OCI-LY3 (cell line): ENCODE results near the gene CELF2.

ENCODE experiments used
- EZH2phosphoT487 ChIP-seq: fragments of 200-600 bp; shearing (Covaris generic); IDR thresholded peaks from 2 replicates; pipeline ENCODE4 v1.6.1; 2018; ENCODE audit warnings: antibody characterized with exemption, mixed run types, low read depth
- TF ChIP-seq, protein P1 (sequence below): fragments of 200-600, 300-600 bp; sonication (generic); IDR thresholded peaks from 2 replicates; pipeline ENCODE4 v1.5.1; 2014; ENCODE audit warnings: antibody characterized with exemption, low read length, low read depth

DNA sequence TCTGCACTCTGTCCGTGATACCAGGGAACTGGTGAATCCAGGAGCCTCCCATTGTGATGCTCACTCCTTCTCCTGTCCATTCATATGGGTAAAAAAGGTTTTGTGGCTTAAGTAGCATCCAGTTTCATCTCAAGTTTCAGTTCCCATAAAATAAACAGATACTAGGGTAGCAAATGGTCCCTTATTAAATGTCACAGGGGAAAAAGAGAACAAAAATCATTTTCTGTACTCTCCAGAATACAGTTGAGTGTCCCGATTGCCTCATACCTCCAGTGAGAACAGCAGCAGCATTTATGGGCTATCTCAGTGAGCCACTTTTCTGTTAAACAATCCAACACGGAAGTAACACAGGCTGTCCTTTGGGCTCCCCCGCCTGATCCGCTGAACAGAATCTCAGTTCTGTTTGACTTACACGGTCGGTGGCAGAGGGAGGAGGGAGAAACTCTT lies 179.6 kb downstream of the CELF2 start:
- TF ChIP-seq, protein P1, sequence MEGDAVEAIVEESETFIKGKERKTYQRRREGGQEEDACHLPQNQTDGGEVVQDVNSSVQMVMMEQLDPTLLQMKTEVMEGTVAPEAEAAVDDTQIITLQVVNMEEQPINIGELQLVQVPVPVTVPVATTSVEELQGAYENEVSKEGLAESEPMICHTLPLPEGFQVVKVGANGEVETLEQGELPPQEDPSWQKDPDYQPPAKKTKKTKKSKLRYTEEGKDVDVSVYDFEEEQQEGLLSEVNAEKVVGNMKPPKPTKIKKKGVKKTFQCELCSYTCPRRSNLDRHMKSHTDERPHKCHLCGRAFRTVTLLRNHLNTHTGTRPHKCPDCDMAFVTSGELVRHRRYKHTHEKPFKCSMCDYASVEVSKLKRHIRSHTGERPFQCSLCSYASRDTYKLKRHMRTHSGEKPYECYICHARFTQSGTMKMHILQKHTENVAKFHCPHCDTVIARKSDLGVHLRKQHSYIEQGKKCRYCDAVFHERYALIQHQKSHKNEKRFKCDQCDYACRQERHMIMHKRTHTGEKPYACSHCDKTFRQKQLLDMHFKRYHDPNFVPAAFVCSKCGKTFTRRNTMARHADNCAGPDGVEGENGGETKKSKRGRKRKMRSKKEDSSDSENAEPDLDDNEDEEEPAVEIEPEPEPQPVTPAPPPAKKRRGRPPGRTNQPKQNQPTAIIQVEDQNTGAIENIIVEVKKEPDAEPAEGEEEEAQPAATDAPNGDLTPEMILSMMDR, result no peak
- TF ChIP-seq EZH2phosphoT487, result no peak
